HG03571 (cell line): Measurements from ENCODE around the gene KIF4A.
A peak's percentile ranks its signal among the peaks of the same experiment; 100 is the strongest.
"Not testable (repeated sequence)": the region's sequence is repeated elsewhere in the genome, so short reads cannot be mapped to it uniquely, and the experiment has no call there.

Experiments used
- ATAC-seq: cut with Tn5 transposase; IDR thresholded peaks from one replicate; pipeline ENCODE4 v1.9.1; 2021; ENCODE audit not compliant: unreplicated experiment

KIF4A gene

GRCh38 chrX:70386235-70386634 is 96.3 kb downstream of the KIF4A start:
- ATAC-seq = no peak

GRCh38 chrX:70398899-70399298 is 109.0 kb downstream of the KIF4A start:
- no peak for ATAC-seq

GRCh38 chrX:70400181-70400580 is 110.3 kb downstream of the KIF4A start:
- ATAC-seq = not testable (repeated sequence)

DNA sequence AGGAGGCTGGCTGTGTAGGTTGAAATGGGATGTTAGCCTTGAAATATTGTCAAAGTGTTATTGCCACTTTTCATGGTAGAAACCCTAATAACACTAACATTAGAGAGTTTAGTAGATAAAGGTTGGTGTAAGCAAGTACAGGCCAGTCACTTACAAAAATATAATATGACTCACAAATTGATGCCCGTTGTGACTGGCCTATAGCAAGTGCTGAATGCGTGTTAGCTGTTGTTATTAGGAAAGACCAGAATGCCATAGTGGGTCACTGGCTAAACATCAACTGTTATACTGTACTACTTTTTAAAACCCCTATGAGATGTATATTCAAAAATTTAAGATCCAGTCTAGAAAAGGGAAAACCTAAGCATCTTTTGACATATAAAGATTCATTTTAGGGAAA is 112.8 kb downstream of the KIF4A start:
- ATAC-seq = no peak

GRCh38 chrX:70405003-70405402 is 115.1 kb downstream of the KIF4A start:
- no peak for ATAC-seq

DNA sequence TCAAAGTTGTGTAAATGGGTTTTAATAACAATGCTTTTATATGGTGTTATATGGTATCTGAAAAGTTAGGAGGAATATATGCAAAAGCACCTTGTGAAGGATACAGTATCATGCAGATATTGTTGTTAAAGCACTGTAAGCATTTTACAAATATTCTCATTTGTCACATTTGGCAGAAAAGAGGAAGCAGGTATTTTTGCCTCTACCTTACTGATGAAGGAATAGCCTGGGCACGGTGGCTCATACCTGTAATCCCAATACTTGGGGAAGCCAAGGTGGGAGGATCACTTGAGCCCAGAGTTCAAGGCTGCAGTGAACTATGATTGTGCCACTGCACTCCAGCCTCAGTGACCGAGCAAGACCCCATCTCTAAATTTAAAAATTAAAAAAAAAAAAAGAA is 121.0 kb downstream of the KIF4A start:
- ATAC-seq = no peak

DNA sequence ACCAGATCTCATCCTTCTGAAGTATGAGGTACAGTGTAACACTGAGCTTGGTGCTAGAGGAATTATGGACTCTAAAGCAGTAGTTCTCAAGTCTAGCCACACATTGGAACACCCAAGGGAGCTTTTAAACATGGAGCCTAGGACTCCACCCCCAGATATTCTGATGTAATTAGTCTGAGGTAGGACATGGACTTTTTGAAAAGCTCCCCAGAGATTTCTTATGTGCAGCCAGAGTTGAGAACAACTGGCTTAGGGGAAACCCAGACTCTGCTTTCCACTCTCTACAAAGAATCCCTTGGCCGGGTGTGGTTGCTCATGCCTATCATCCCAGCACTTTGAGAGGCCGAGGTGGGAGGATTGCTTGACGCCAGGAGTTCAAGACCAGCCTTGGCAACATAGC is 121.6 kb downstream of the KIF4A start:
- no peak for ATAC-seq

DNA sequence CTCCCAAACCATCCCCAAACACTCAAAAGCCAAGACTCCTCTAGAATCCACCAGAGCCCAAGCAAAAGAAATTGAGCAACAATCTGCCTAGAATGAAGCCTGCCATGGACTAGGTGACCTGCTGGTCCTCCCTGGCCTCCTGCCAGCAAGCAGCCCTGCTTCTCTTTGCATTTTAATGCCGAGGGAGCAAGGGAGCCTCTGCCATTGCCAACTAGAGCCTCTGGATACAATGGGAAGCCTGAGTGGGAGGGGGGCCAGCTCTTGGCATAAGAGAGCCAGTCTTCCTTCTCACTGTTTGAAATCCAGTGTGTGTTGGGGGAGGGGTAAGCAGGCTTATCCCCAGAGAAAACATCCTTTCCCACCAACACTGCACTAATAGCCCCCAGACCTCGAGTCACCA is 131.7 kb downstream of the KIF4A start:
- no peak for ATAC-seq

DNA sequence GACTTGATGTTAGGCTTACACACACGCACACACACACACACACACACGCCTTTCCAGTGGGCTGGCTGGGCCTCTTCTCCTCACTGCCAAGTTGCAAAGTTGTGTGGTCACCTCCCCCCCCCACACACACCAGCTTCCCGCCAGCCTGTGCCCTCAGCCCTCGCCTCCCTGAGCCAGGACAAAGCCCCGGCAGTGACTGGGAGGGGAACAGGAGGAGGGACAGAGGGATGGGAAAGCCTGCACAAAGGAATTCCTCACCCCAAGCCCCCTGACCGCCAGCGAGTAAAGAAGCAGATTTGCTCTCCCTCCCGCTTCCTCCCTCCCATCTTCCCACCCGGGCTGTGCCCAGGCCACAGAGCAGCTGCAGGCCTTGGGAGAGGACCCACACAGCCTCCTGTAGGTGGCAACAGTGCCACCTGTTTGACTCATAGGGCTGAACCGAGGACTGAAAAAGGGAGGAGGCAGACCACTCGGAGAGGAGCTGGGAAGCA is 133.0 kb downstream of the KIF4A start, which contains the start of gene GDPD2:
Gene GDPD2 (plus strand): TSS at position 464 of the 491 bp plus-strand sequence. CDS start 1,671 bp downstream, outside the sequence.
- ATAC-seq = no peak

DNA sequence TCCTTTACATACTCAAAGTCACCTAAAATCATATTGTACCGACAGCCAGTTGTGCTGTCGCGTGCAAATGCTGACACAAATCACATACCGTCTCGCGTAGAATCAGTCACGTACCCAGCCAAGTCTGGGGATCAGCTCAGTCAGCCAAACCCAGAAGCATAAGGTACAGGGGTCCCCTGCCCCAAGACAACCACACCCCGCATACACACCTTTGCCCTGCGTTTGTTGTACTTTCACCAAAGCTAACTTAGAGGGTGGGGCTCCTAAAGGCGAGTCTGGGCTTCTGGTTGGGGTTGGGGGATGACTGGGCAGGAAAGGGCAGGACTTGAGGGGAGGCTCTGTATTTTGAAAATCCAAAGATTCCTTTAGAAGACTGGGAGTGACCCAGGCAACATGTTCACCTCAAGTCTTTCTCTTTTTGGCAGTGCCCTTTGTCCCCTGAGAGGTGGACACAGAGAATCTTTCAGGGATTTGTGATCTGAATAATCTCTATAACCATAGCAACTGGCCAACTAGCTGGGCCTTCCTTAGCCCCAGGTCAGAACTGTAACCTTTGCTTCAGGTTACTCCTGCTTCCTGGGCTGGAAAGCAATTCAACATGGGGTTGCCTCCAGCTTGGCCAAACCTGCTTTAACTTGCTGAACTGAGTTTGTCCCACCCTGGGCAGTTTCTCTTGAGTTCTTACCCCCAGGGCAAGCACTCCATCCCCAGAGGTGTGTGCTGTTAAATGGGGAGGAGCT is 134.2 kb downstream of the KIF4A start:
- no peak for ATAC-seq

DNA sequence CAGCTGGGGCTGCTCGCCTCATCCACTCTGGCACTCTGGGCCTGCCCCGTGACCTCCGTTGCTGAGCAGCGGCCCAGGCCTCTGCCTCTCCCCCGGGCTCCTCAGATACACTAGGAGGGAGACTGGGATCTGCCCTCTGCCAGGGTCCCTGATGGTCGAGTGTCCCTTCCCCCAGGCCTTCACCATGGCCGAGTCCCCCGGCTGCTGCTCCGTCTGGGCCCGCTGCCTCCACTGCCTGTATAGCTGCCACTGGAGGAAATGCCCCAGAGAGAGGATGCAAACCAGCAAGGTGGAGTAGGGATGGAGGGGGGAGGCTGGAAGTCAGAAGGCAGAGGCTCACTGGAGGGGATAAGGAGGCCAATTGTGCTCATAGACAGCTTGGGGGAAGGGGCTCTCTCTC is 134.9 kb downstream of the KIF4A start:
- no peak for ATAC-seq

GRCh38 chrX:70426286-70427278 is 136.7 kb downstream of the KIF4A start:
- no peak for ATAC-seq

DNA sequence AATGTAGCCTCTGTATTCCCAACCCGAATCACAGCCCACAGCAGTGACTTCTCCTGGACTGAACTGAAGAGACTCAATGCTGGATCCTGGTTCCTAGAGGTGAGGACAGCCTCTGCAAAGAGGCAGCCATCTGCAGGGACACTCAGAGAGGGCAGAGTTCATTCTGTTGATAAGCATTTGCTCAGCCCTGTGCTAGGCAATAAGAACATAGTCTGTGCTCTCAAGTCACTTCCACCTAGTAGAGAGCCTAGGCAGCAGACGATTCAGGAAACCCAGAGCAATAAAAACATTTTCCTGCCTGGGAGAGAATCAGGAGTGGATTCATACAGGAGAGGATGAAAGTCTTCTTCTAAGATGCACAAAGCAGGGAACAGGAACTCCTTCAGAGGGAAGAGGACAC is 137.5 kb downstream of the KIF4A start:
- no peak for ATAC-seq

GRCh38 chrX:70429759-70430158 is 139.9 kb downstream of the KIF4A start:
- no peak for ATAC-seq

GRCh38 chrX:70432936-70433847 is 143.3 kb downstream of the KIF4A start:
- ATAC-seq = no peak

DNA sequence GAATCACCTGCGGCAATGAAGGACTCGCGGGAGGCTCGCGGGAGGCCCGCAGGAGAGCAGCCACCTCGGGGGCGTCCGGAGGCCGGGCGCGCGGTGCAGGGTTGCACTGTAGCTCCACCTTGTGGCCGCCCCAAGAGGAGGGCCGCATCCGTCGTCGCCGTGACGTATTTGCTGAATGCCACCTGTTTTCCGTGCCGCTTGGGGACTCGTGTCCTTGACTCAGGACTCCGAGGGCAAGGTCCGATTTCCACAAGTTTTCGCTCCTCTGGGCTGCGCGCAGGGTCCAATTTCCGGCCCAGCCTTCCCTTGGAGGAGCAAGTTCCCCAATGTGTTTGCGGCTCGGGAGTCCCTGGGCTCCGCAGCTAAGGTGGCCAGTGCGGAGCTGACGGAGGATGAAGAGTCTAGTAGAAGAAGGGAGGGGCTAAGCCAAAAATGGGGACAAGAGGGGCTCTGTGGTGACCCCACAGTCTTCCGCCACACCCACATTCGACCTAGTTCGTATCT is 144.0 kb downstream of the KIF4A start:
- peak; percentile 58 for ATAC-seq

DNA sequence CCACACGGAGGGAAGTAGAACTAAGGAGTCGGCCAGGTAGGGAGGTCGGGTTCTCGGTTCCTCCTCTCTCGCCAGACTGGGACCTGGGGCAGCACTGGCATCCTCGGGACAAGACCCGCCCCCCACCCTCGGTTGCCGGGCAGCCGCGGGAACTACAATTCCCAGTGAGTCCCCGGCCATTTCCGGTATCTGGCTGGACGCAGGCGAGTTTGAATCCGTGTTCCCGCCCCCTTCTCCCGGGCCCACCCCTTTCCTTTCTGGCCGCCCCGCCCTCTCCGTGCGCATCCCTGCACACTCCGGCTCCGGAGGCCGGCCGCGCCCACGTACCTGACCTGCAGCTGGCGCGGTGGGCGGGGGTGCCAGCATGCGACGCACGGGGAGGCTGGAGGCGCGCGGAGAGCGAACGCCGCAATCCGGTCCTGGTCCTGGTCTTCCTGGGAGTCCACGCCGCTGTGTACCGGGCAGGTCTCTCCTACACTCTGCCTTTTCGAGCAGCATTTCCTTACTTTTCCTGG is 144.5 kb downstream of the KIF4A start:
- peak; percentile 66 for ATAC-seq

DNA sequence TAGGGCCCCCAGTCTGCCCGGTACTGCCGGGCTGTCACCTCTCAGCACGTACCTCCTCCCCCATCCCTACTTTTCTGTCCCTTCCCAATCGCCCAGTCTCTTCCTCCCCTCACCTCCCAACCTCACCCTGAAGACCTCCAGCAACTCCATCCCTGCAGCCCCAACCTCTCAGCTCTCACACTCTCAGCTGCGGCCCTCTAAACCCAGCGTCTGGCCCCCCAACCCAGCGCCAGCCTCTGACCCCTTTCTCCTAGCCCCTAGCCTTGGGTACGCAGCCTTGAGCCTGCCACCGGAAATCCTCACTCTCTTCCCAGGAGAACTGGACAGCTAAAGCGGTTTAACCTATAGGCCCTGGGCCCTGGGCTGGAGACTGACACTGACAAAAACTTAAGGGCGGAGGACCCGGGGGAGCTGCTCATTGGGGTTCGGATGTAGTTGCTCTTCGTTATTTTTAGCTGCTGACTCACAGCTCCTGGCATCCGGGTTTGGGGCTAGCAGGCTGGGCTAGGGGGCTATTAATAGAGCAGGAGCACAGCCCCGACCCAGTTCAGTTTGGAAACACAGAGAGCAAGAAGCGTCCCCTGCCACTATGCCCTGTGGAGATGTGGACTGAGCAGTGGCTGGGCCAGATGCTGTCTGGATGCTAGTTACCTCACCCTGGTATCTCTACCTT is 145.1 kb downstream of the KIF4A start:
- ATAC-seq = peak; percentile 3

GRCh38 chrX:70436343-70436742 is 146.4 kb downstream of the KIF4A start:
- ATAC-seq = no peak

GRCh38 chrX:70437011-70437410 is 147.1 kb downstream of the KIF4A start:
- ATAC-seq = no peak
